Aortic smooth muscle cell (primary cell): Measurements from ENCODE around the gene C3orf62. TPM values are rescaled to one million over a fixed set of nuclear protein-coding genes. Genes with fewer than 3 reads are reported as not detected.

ENCODE experiments used
- total RNA-seq: library from RNA; depleted of rRNA; stranded (reverse); fragments of >200 nt; gene quantifications from 2 replicates; pipeline ENCODE4 v1.2.3, GENCODE V29; 2014

C3orf62 gene
- 1.1 and 2.1 TPM in 2 replicates for total RNA-seq

GRCh38 chr3:49276475-49277382, at the start of gene C3orf62:
Gene C3orf62, minus strand, starts transcription at chr3:49277232. Its CDS starts 360 bp downstream, at chr3:49276872.

Other genes with a start within 250 kb of the C3orf62 start
- gene IMPDH2, start 247.8 kb downstream of the C3orf62 start, total RNA-seq: 270 and 337 TPM in 2 replicates
- 51.3 and 59.6 TPM in 2 replicates for gene QRICH1, start 183.2 kb downstream of the C3orf62 start, total RNA-seq
- gene QARS1, start 172.5 kb downstream of the C3orf62 start, total RNA-seq: 187 and 230 TPM in 2 replicates
- gene USP19, start 156.4 kb downstream of the C3orf62 start, total RNA-seq: 37.3 and 40.2 TPM in 2 replicates
- 648 and 801 TPM in 2 replicates for gene LAMB2, start 144.2 kb downstream of the C3orf62 start, total RNA-seq
- 16.3 and 17.0 TPM in 2 replicates for gene CCDC71, start 110.9 kb downstream of the C3orf62 start, total RNA-seq
- gene KLHDC8B, start 105.6 kb downstream of the C3orf62 start, total RNA-seq: 28.8 and 32.0 TPM in 2 replicates
- 22.7 and 31.1 TPM in 2 replicates for gene USP4, start 62.8 kb upstream of the C3orf62 start, total RNA-seq
- 253 and 415 TPM in 2 replicates for gene GPX1, start 81.1 kb upstream of the C3orf62 start, total RNA-seq
- 588 and 739 TPM in 2 replicates for gene RHOA, start 134.7 kb upstream of the C3orf62 start, total RNA-seq
- 28.9 and 30.1 TPM in 2 replicates for gene TCTA, start 135.2 kb upstream of the C3orf62 start, total RNA-seq
- 1.1 and 1.5 TPM in 2 replicates for gene AMT, start 145.2 kb upstream of the C3orf62 start, total RNA-seq
- gene NICN1, start 152.1 kb upstream of the C3orf62 start, total RNA-seq: 3.3 and 7.8 TPM in 2 replicates
- 49.7 and 65.7 TPM in 2 replicates for gene DAG1, start 193.0 kb upstream of the C3orf62 start, total RNA-seq